Nasal cavity respiratory epithelium epithelial cell of viscerocranial mucosa (primary cell): ENCODE data around the gene UIMC1. TPM values are rescaled to one million over a fixed set of nuclear protein-coding genes. Genes with fewer than 3 reads are reported as not detected.

ENCODE experiments used
- total RNA-seq: library from RNA; depleted of rRNA; stranded (reverse); fragments of >200 nt; gene quantifications from 2 replicates; pipeline ENCODE4 v1.2.3, GENCODE V29; 2014

UIMC1 gene
- total RNA-seq, result 34.3 and 43.4 TPM in 2 replicates

GRCh38 chr5:177006265-177006972 is at the start of gene UIMC1:
TSS of gene UIMC1 (minus strand) at chr5:177006779. CDS start at chr5:176982615, 24,164 bp downstream.

GRCh38 chr5:177022386-177023302 is 16.1 kb upstream of the UIMC1 start, which contains the start of gene ZNF346:
TSS of gene ZNF346 (plus strand) at chr5:177022696. CDS start at chr5:177022739, 43 bp downstream.

GRCh38 chr5:176899296-176899891 is 107.2 kb downstream of the UIMC1 start, which contains the start of gene HK3:
TSS of gene HK3 (minus strand) at chr5:176899346. CDS start at chr5:176896159, 3,187 bp downstream.

Other genes with a start within 250 kb of the UIMC1 start
- gene UNC5A, start 196.2 kb downstream of the UIMC1 start, total RNA-seq, result not detected in 2 replicates
- under 0.01 TPM in 1 of 2 replicates, not detected in the other for gene HK3, start 107.4 kb downstream of the UIMC1 start, total RNA-seq
- gene ZNF346, start 15.9 kb upstream of the UIMC1 start, total RNA-seq, result 5.8 and 12.1 TPM in 2 replicates
- gene FGFR4, start 80.1 kb upstream of the UIMC1 start, total RNA-seq, result 1.2 and 2.1 TPM in 2 replicates
- gene NSD1, start 127.0 kb upstream of the UIMC1 start, total RNA-seq, result 54.3 and 74.8 TPM in 2 replicates